Activated naive CD4-positive, alpha-beta T cell treated with anti-CD3 and anti-CD28 coated beads, Interleukin-2, amount 10 ng/mL, durations not matched to agents 7 days and 5 days (primary cell): Measurements from ENCODE around the gene DDC.
"Not testable (repeated sequence)": the region's sequence is repeated elsewhere in the genome, so short reads cannot be mapped to it uniquely, and the experiment has no call there.

Experiments used
- CTCF ChIA-PET: fragments of 350-600 bp; sonication (Branson Sonifier 250); formaldehyde crosslinking; loops from one replicate; lab custom pipeline; 2021; ENCODE audit warnings: antibody characterized with exemption; lab: Charles Lee
- DNase-seq: peaks from one replicate; pipeline ENCODE4 v3.0.0-alpha.2; 2020
- H3K27ac Mint-ChIP-seq: one replicate; pipeline ENCODE4 v1.8.0; 2021; ENCODE audit warnings: mild to moderate bottlenecking, moderate library complexity, mixed read lengths
- H3K27me3 Mint-ChIP-seq: one replicate; pipeline ENCODE4 v1.8.0; 2021; ENCODE audit warnings: mild to moderate bottlenecking, mixed read lengths
- H3K36me3 Mint-ChIP-seq: one replicate; pipeline ENCODE4 v1.8.0; 2021; ENCODE audit warnings: mixed read lengths
- H3K4me1 Mint-ChIP-seq: one replicate; pipeline ENCODE4 v1.8.0; 2021; ENCODE audit warnings: mixed read lengths
- H3K4me3 Mint-ChIP-seq: one replicate; pipeline ENCODE4 v1.8.0; 2021; ENCODE audit warnings: mild to moderate bottlenecking, moderate library complexity, mixed read lengths
- H3K9me3 Mint-ChIP-seq: one replicate; pipeline ENCODE4 v1.8.0; 2021; ENCODE audit warnings: mixed read lengths

DDC gene

GRCh38 chr7:50582271-50582670, 17.1 kb upstream of the DDC start:
- H3K4me1 Mint-ChIP-seq, CTCF ChIA-PET, H3K27ac Mint-ChIP-seq, H3K4me3 Mint-ChIP-seq, H3K36me3 Mint-ChIP-seq, DNase-seq: not testable (repeated sequence)
- Mint-ChIP-seq H3K27me3 (peaks cover 22% of the 10 kb centered on the region), H3K9me3 (peaks cover 17% of the 10 kb centered on the region)

- Mint-ChIP-seq H3K9me3 (peaks cover 19% of the 10 kb centered on the region), H3K27me3 (peaks cover 16% of the 10 kb centered on the region)
- H3K4me3 Mint-ChIP-seq, CTCF ChIA-PET, H3K4me1 Mint-ChIP-seq, H3K27ac Mint-ChIP-seq, DNase-seq, H3K36me3 Mint-ChIP-seq: not testable (repeated sequence)
Observed at GRCh38 chr7:50580666-50581065, 15.5 kb upstream of the DDC start.

GRCh38 chr7:50580057-50580456, 14.9 kb upstream of the DDC start:
- Mint-ChIP-seq H3K9me3 (peaks cover 21% of the 10 kb centered on the region), H3K4me3 (no peak overlapping the region), H3K4me1 (peaks cover 4% of the 10 kb centered on the region), H3K36me3 (no peaks in the 10 kb centered on the region), H3K27me3 (peaks cover 16% of the 10 kb centered on the region), H3K27ac (no peak overlapping the region)
- no peak for DNase-seq
- CTCF ChIA-PET, result no interaction called here

- H3K27me3 Mint-ChIP-seq, H3K27ac Mint-ChIP-seq, H3K4me1 Mint-ChIP-seq, DNase-seq, CTCF ChIA-PET, H3K4me3 Mint-ChIP-seq, H3K36me3 Mint-ChIP-seq: not testable (repeated sequence)
- peaks cover 11% of the 10 kb centered on the region for H3K9me3 Mint-ChIP-seq
Observed at GRCh38 chr7:50578105-50578504, 12.9 kb upstream of the DDC start.

- peaks cover 4% of the 10 kb centered on the region for H3K4me1 Mint-ChIP-seq
- CTCF ChIA-PET, result no interaction called here
- peaks cover 6% of the 10 kb centered on the region for H3K9me3 Mint-ChIP-seq
- peaks cover 7% of the 10 kb centered on the region for H3K27me3 Mint-ChIP-seq
- no peak overlapping the region for H3K27ac Mint-ChIP-seq
- no peaks in the 10 kb centered on the region for H3K36me3 Mint-ChIP-seq
- no peak overlapping the region for H3K4me3 Mint-ChIP-seq
- DNase-seq, result no peak
Observed at GRCh38 chr7:50577569-50577968, 12.4 kb upstream of the DDC start.

GRCh38 chr7:50576388-50576787, 11.2 kb upstream of the DDC start:
- H3K27ac Mint-ChIP-seq, H3K27me3 Mint-ChIP-seq, H3K4me1 Mint-ChIP-seq, H3K9me3 Mint-ChIP-seq, H3K36me3 Mint-ChIP-seq, CTCF ChIA-PET, H3K4me3 Mint-ChIP-seq: not testable (repeated sequence)
- DNase-seq, result peak; percentile 34

- H3K4me3 Mint-ChIP-seq, result no peak overlapping the region
- H3K9me3 Mint-ChIP-seq, result peaks cover 1% of the 10 kb centered on the region
- no peak for DNase-seq
- H3K36me3 Mint-ChIP-seq, result no peaks in the 10 kb centered on the region
- H3K27ac Mint-ChIP-seq, result no peak overlapping the region
- H3K27me3 Mint-ChIP-seq, result peaks cover 19% of the 10 kb centered on the region
- H3K4me1 Mint-ChIP-seq, result no peaks in the 10 kb centered on the region
- CTCF ChIA-PET, result no interaction called here
Observed at GRCh38 chr7:50567715-50568261, 2.6 kb upstream of the DDC start.

GRCh38 chr7:50565977-50566376, 772 bp upstream of the DDC start:
- CTCF ChIA-PET, result no interaction called here
- Mint-ChIP-seq H3K27me3 (peaks cover 23% of the 10 kb centered on the region), H3K9me3 (no peaks in the 10 kb centered on the region), H3K4me1 (no peaks in the 10 kb centered on the region), H3K27ac (no peak overlapping the region), H3K4me3 (no peak overlapping the region), H3K36me3 (no peaks in the 10 kb centered on the region)
- no peak for DNase-seq

GRCh38 chr7:50565559-50565916, 333 bp upstream of the DDC start:
- Mint-ChIP-seq H3K4me3 (no peak overlapping the region), H3K27me3 (peaks cover 27% of the 10 kb centered on the region), H3K4me1 (no peaks in the 10 kb centered on the region), H3K27ac (no peak overlapping the region), H3K36me3 (no peaks in the 10 kb centered on the region), H3K9me3 (no peaks in the 10 kb centered on the region)
- DNase-seq, result no peak
- CTCF ChIA-PET, result no interaction called here

GRCh38 chr7:50564171-50564570, 1.0 kb downstream of the DDC start:
- H3K9me3 Mint-ChIP-seq, result no peaks in the 10 kb centered on the region
- H3K27me3 Mint-ChIP-seq, result peaks cover 39% of the 10 kb centered on the region
- no peaks in the 10 kb centered on the region for H3K36me3 Mint-ChIP-seq
- CTCF ChIA-PET, result no interaction called here
- H3K4me3 Mint-ChIP-seq, result no peak overlapping the region
- H3K27ac Mint-ChIP-seq, result no peak overlapping the region
- H3K4me1 Mint-ChIP-seq, result no peaks in the 10 kb centered on the region
- no peak for DNase-seq

- no peaks in the 10 kb centered on the region for H3K9me3 Mint-ChIP-seq
- no peaks in the 10 kb centered on the region for H3K36me3 Mint-ChIP-seq
- no peak overlapping the region for H3K27ac Mint-ChIP-seq
- no peak overlapping the region for H3K4me3 Mint-ChIP-seq
- H3K4me1 Mint-ChIP-seq, result no peaks in the 10 kb centered on the region
- no peak for DNase-seq
- peaks cover 48% of the 10 kb centered on the region for H3K27me3 Mint-ChIP-seq
- CTCF ChIA-PET, result no interaction called here
Observed at GRCh38 chr7:50562136-50562535, 3.1 kb downstream of the DDC start.

- H3K4me1 Mint-ChIP-seq, result no peaks in the 10 kb centered on the region
- H3K4me3 Mint-ChIP-seq, result no peak overlapping the region
- no peaks in the 10 kb centered on the region for H3K36me3 Mint-ChIP-seq
- H3K27me3 Mint-ChIP-seq, result peaks cover 49% of the 10 kb centered on the region
- no peak overlapping the region for H3K27ac Mint-ChIP-seq
- H3K9me3 Mint-ChIP-seq, result no peaks in the 10 kb centered on the region
- CTCF ChIA-PET, result no interaction called here
- no peak for DNase-seq
Observed at GRCh38 chr7:50560865-50561351, 4.3 kb downstream of the DDC start.

- Mint-ChIP-seq H3K4me3 (no peak overlapping the region), H3K36me3 (no peaks in the 10 kb centered on the region), H3K27me3 (peaks cover 42% of the 10 kb centered on the region), H3K27ac (no peak overlapping the region), H3K4me1 (no peaks in the 10 kb centered on the region), H3K9me3 (no peaks in the 10 kb centered on the region)
- DNase-seq, result no peak
- CTCF ChIA-PET, result no interaction called here
Observed at GRCh38 chr7:50559881-50560280, 5.3 kb downstream of the DDC start.

- H3K27me3 Mint-ChIP-seq, result peaks cover 44% of the 10 kb centered on the region
- CTCF ChIA-PET, result interaction anchor here (0.9 kb wide), 1 partner anchor 74 kb away, joined by 3 read pairs; no protein-coding TSS in a partner anchor
- DNase-seq, result no peak
- H3K4me3 Mint-ChIP-seq, result no peak overlapping the region
- no peak overlapping the region for H3K27ac Mint-ChIP-seq
- H3K4me1 Mint-ChIP-seq, result no peaks in the 10 kb centered on the region
- H3K9me3 Mint-ChIP-seq, result no peaks in the 10 kb centered on the region
- H3K36me3 Mint-ChIP-seq, result no peaks in the 10 kb centered on the region
Observed at GRCh38 chr7:50558294-50559053, 6.7 kb downstream of the DDC start.

- no peaks in the 10 kb centered on the region for H3K4me1 Mint-ChIP-seq
- H3K4me3 Mint-ChIP-seq, result no peak overlapping the region
- H3K27me3 Mint-ChIP-seq, result peaks cover 48% of the 10 kb centered on the region
- CTCF ChIA-PET, result no interaction called here
- no peak overlapping the region for H3K27ac Mint-ChIP-seq
- no peaks in the 10 kb centered on the region for H3K9me3 Mint-ChIP-seq
- no peak for DNase-seq
- no peaks in the 10 kb centered on the region for H3K36me3 Mint-ChIP-seq
Observed at GRCh38 chr7:50557099-50557498, 8.1 kb downstream of the DDC start.
